ENCODE data around the gene NKD1. TPM values are rescaled to one million over a fixed set of nuclear protein-coding genes. Genes with fewer than 3 reads are reported as not detected.
"Not testable (repeated sequence)": the region's sequence is repeated elsewhere in the genome, so short reads cannot be mapped to it uniquely, and the experiment has no call there.

The NKD1 gene
- total RNA-seq, 1 donor from 2014 or later = 32.0 TPM

DNA sequence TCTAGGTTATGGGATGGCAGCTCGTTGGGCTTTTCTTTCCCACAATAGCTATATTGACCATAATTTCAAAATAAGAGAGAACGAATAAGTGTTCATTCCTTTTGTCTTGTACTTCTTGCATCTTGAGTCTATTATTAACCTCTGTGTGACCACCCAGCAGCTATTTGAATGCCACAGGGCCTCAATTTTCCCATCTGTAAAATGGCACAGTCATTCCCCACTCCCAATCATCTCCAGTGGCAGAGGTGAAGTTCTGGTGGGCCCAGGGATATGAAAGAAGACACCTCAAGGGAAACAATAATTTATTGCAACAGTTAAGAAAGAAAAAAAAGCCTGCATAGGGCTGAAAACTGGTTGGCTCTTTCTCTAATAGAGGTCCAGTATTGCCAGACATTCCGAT is 28.6 kb upstream of the NKD1 start:
- DNase-seq (ENCODE audit: low spot score) = no peak

DNA sequence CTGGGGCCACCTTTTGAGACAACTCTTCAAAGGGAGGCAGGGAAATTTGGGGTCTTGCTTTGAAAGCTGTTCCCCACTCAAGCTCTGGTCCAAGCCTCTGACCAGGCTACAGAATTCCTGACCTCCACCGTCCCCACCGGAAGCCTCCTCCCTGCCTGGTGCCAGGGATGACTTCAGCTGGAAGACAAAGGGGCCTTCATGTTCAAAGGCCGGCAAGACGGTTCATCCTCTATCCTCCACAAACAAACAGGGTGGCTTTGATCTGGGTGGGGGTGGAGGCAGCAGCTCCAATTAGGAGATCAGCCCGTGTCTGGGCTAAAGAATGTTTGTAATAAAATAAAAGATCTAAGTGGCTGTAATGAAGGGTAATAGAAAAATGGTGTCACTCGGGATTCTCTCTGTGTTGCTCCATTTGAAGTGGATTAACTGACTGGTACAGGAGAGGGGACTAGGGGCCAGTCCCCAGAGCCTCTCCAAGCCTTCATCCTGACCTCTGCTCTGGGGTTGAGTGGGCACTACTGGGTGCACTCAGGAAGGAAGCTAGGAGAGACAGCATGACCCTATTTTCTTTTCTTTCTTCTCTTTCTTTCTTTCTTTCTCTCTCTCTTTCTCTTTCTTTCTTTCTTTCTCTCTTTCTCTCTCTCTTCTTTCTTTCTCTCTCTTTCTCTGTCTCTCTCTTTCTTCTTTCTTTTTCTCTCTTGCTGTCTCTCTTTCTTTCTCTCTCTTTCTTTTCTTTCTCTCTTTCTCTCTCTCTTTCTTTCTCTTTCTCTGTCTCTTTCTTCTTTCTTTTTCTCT is 27.5 kb upstream of the NKD1 start:
- DNase-seq (ENCODE audit: low spot score) = no peak

DNA sequence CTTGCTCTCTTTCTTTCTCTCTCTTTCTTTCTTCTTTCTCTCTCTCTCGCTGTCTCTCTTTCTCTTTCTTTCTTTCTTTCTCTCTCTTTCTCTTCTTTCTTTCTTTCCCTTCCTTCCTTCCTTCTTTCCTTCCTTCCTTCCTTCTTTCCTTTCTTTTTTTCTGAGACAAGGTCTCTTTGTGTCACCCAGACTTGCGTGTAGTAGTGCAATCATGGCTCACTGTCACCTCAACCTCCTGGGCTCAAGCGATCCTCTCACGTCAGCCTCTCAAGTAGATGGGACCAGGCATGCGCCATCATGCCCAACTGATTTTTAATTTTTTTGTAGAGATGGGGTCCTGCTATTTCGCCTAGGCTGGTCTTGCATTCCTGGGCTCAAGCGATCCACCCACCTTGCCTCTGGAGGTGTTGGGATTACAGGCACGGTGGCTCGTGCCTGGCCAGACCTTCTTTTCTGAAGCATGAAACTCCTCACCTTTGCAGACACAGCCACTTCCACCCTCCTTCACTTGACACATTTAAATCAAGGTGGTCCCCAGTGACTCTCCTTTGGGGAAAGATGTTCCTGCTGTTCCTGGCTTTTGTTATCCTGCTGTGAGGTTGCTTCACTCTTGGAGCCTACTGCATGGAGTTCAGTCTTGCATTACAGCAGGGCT is 26.8 kb upstream of the NKD1 start:
- no peak for DNase-seq (ENCODE audit: low spot score)

DNA sequence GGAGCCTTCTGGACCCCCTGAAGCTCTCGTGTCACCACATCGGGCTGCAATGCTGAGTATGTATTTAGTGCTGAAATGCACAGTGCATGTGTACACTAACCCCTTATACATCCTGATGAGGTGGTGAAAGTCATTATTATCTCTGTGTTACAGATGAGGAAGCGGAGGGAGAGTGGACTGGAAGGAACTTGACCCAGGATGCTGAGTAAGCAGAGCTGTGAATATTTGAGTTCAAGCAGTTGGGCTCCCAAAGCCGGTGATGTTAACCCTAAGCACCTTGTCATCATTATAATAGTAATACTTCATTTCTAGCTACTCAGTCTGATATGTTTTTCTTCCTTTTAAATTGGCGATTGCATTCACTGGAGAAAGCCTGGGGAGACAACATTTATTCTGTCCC is 25.9 kb upstream of the NKD1 start:
- no peak for DNase-seq (ENCODE audit: low spot score)

DNA sequence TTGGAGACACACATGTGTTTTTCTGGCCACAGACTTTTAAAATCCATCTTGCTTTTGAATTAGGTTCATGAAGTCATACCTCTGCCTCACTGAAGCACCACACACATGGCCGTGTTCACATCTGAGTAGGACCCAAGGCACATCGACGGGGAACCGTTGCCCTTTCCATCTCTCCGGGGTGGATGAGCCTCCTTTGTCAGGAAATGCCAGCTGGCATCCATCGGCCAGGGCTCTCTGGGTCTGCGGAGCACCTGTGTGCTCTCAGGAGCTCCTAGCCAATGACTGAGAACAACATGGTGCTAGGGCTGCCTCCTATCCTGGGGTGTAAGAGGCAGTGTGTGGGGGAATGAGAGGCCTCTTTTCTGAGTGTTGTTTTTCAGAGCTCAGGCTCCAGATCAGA is 24.5 kb upstream of the NKD1 start:
- no peak for DNase-seq (ENCODE audit: low spot score)

DNA sequence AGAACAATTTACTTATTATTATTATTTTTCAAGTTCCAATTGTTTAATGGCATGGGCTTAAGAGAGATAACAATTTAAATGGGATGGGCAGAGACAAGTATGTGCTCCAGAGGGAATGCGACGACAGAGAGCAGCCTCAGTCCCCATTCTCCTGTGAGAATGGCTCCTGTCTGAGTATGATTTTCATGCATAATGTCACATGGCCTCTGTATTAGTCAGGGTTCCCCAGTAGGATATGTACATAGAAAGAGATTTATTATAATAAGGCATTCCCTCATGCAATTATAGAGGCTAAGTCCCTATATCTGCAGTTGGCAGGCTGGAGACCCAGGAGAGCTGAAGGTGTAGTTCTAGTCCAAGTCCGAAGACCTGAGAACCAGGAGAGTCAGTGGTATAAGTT is 22.9 kb upstream of the NKD1 start:
- DNase-seq (ENCODE audit: low spot score) = no peak

DNA sequence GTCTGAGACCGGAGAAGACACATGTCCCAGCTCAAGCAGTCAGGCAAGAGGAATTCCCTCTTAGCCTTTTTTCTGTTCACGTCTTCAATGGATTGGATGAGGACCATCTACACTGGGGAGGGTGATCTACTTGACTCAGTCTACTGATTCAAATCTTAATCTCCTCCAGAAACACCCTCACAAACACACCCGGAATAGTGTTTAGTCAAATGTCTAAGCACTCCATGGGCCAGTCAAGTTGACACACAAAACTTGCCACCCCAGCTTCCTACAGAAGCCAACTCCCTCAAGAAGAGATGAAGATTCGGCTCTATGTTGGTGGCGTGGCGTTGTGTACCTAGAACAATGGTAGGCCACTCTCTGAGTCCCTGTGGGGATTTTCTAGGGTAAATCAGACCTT is 22.5 kb upstream of the NKD1 start:
- no peak for DNase-seq (ENCODE audit: low spot score)

DNA sequence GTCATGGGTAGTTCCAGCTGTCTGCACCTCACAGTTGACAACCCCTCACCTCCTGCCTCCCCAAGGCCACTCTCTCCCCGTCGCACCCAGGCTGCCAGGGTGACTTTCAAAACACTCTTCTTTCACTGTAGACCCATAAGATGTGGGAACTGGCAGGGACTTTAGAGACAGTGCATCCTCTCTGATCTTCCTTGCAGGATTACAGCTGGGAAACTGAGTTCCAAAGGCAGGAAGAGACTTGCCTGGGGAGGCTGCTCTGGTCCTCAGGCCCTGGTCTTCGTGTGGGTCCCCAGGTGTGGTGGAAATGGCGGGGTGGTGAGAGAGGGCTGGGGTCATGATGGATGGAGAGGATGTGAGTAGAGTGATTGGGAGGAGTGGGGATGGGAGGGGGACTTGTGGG is 21.9 kb upstream of the NKD1 start:
- DNase-seq (ENCODE audit: low spot score) = no peak

DNA sequence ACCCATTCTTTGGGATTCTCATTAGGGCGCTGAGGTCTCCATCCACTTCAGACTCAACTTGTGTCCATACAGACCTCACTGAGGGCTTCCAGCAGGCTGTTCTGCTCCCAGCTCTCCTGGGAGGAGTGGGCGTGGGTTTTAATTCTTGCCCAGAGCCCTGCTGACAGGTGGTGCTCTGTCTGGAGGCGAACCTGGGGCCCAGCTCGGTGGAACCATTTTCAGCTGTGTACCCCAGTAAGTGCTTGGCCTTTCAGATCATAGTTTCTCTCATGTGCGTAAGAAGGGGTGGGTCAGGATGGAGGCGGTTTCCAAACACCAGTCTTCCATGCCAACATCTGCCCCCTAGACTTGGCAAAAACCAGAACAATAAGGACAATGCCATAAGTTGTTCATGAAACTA is 21.4 kb upstream of the NKD1 start:
- DNase-seq (ENCODE audit: low spot score) = no peak

DNA sequence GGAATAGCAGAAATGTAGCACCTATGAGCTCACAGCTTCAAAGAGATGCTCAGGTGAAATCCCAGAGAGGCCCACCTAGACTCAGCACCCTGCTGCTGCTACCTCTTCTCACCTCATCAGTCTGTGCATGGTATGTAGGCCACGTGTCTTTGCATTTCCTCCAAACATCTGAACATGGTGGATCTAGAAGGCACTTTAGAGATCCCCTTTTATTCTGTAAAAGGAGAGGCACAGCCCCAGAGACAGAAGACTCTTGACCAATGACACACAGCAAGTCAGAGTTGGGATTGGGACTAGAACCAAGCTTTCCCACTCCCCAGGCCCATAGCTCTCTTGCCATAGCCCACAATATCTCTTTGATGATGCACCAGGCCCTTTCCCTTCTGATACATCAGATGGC is 19.4 kb upstream of the NKD1 start:
- DNase-seq (ENCODE audit: low spot score) = no peak

DNA sequence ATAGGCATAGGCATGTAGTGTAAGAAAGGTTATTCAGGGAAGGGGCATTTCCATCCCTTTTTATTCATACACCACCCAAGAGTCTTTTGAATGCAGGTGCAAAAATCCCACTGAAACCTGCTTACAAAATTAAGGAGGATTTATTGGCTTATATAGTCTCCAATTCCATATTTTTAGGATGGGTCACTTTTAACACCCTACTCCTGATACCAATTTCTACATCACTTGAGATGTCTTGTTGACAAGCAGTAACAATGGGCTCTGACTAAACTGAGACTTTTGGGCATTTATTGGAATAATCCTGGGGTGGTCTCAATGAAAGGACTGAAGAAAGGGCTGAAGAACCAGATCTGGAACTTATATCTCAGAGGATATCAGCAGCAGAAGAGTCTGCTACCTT is 18.9 kb upstream of the NKD1 start:
- no peak for DNase-seq (ENCODE audit: low spot score)

DNA sequence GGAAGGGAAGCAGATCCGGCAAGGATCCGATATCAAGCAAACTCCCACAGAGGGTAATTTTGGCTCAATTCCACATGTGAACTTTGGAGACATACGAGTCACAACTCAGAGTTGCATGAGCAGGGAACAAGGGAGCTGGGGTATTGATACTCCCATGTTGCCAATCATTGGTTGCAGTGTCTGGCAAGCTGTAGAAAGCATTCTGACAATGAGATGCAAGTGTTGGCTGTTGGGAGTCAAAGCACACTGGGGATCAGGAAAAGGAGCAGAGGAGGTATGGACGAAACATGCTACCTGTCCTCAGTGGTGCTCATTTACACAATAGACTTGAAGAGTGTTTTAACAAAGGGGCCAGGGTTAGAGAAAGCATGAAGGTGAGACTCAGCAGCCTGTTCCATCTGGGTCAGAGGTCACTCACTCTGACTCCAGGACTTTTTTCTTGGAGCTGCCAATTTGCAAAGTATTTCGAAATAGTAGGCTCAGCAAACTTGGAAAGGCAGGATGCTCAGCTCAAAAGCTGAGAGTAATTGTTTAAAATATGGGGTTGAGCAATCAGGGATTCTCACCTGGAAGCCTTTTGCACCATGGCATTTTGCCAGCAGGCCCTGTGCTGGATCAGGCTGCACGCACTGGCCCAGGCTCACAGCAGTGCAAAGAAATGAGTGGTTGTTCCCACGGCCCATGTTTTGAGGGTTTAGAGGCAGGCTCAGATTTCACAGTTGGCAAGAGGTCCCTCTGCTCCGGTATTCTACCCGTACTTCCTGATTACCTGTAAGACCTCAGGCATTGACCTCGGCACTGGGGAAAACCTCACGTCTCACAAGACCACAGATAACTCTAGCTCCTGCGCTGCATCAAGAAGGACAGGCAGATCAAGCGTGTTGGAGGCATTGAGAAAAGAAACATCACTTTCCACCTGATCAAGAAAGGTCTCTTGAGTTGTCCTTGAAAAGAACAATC is 17.6 kb upstream of the NKD1 start:
- no peak for DNase-seq (ENCODE audit: low spot score)

DNA sequence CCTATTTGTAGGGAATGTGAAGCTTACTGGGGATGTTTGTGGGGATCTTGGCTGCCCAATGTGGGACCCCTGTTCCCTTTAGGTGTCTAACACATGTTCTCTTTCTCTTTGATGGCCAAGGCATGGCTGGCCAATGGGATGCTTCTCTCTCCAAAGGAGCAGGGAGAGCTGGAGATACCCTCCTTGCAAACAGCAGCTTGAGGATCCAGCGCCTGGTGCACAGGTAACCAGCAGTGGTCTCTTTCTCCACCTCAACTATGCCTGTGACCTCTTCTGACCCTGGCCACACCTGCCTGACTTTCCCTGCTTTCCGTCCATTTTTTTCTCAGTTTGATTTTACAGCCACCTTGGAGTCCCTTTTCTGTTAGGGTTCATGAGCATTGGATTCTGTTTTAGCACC is 16.8 kb upstream of the NKD1 start:
- DNase-seq (ENCODE audit: low spot score) = no peak

DNA sequence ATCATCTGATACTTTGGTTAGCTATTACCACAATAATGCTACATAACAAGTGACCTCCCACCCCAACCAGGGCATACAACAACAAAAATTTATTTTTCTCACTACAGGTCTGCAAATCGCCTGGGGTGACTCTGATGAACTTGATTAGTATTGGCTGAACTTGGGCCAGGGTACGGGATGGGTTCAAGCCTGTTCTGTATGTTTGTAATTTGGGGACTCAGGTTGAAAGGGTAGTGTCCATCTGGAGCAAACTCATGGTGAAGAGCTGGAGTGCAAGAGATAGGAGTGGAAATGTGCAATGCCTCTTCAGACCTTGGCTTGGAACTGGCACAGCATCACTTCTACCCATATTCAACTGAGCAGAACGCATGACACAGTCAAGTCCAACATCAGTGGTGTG is 16.3 kb upstream of the NKD1 start:
- DNase-seq (ENCODE audit: low spot score) = peak; percentile 3

DNA sequence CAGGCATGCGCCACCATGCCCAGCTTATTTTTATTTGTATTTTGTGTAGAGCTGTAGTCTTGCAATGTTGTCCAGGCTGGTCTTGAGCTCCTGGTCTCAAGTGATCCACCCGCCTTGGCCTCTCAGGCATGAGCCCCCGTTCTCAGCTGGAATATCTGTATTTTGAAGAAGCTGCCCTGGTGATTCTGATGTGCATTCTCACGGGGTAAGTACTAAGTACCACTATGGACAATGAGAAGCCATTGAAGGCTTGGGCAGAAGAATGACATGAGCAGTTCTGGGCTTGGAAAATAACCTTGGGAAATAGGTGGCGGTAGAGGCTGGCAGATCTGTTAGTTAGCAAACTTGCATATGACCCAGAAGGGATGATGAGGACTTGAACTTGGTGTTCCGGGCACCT is 15.6 kb upstream of the NKD1 start:
- DNase-seq (ENCODE audit: low spot score) = no peak

DNA sequence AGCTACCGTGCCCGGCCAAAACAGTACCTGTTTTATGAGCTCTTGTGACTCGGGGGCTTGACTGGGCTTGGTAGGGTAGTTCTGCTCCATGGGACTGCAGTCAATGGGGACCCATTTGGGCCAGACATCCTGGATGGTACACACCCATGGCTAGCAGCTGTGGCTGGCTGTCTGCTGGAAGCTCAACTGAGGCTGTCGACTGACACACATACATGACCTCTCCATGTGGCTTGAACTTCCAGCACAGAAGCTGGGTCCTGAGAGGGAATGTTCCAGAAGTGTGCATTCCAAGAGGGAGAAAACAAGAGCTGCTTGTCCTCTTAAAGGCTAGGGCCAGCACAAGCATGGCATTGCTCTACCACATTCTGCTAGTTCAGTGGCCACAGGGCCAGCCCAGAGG is 14.9 kb upstream of the NKD1 start:
- DNase-seq (ENCODE audit: low spot score) = peak; percentile 4

DNA sequence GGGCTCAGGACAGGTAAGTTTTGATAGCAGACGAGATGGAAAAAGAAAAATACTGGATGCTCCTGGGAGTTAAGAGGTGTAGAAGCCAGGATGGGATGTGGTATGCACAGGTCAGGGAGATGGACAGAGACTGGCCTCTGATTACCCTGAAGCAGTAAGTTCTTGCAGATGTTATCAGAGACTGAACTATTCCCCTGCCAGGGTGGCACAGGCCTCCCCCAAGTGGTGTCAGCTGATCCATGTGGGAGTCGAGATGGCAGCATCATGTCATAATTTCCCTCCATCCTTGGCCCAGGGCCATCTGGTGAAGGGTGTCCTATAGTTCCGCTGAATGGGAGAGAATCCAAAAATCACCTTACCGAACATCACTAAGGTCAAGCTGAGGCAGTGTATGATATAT is 14.1 kb upstream of the NKD1 start:
- no peak for DNase-seq (ENCODE audit: low spot score)

DNA sequence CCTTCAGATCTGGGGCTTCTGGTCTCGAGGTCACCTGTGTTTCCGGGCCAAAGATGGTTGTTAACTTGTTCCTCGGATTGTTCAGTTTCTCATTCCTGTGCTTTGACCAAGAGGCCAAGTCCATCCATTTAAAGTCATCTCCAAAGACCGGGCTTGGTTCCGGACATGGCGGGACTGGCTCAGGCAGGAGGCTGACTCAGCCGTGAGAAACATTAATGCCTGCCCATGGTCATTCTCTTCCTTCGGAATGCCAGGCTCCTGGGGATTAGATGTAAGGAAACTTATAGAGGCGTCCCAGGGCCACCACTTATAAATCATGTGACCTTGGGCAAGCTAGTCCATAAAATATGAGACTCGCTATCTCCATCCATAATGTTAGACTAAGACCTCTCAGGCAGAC is 13.6 kb upstream of the NKD1 start:
- no peak for DNase-seq (ENCODE audit: low spot score)

DNA sequence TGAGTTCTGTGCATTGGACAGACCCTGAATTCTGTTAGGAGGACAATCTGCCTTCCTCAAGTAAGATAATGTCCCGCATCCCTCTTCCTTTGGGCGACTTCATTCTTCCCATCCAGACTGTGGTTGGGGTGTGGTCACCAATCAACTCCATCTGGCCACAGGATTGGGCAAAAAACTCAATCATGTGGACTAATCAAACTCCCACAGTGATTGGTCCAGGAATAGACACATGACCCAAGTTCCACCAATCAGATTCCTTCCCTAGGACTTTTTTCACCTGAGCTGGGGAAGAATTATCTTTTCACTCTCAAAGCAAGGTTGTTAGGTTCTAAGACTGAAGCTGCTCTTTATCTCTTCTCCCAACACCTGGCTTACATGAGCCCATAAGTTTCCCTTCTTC is 13.2 kb upstream of the NKD1 start:
- DNase-seq (ENCODE audit: low spot score) = no peak

DNA sequence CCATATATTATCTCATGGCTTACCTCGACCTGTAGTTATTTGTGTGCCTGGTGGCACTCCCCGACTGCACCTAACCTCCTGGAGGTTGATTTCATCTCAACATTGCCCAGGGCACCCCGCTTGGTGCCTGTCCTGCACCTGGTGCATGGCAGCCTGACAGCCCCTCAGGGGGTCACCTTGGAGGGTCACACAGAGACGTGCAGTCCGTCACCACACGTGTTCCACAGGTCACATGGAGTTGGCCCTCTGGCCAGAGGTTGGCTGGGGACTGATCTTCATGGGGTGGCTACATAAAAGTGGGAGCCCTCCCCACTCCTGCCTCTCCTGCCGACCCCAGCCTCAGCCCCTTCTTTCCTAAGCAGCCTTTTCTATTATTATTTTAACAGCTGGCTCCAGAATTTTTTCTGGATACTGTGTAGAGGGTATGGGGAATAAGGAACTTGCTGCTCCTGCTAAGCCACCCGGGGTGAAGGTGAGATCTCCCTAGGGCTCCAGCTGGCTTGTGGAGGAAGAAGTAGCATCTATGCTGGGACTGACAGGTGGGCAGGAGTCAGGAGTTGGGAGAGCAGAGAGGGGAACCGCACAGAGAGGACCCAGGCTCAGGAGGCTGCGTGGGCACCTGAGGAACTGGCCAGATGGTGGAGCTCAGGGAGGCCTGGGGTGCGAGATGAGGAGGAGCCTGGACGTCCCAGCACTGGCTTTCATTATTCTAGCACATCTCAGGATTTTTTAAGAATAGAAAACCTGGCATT is 12.5 kb upstream of the NKD1 start:
- no peak for DNase-seq (ENCODE audit: low spot score)

DNA sequence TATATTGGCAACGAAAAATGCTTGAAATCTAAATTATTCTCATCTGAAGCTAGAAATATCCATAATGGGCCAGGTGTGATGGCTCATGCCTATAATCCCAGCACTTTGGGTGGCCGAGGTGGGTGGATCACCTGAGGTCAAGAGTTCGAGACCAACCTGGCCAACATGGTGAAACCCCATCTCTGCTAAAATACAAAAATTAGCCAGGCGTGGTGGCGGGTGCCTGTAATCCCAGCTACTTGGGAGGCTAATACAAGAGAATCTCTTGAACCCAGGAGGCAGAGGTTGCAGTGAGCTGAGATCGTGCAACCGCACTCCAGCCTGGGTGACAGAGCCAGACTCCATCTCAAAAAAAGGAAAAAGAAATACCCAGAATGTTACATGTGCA is 11.9 kb upstream of the NKD1 start:
- DNase-seq (ENCODE audit: low spot score) = not testable (repeated sequence)
